Fibroblast of the aortic adventitia (primary cell): ENCODE data around the gene SV2B. TPM values are rescaled to one million over a fixed set of nuclear protein-coding genes. Genes with fewer than 3 reads are reported as not detected.

ENCODE experiments used
- DNase-seq: peaks from one replicate; pipeline ENCODE4 v3.0.0-alpha.2; 2010; ENCODE audit warnings: low read depth
- H3K4me3 ChIP-seq: 2 replicates; pipeline ENCODE4 v1.5.1; 2011; ENCODE audit warnings: low read depth, mild to moderate bottlenecking, control low read depth, low read length, moderate library complexity
- total RNA-seq: library from RNA; depleted of rRNA; stranded (reverse); fragments of >200 nt; gene quantifications from 2 replicates; pipeline ENCODE4 v1.2.3, GENCODE V29; 2012; ENCODE audit warnings: low replicate concordance
- TF ChIP-seq, protein P1 (sequence below): IDR thresholded peaks from 2 replicates; pipeline ENCODE4 v1.5.1; 2011; ENCODE audit warnings: mild to moderate bottlenecking, low read length, control low read depth, inconsistent platforms; ENCODE audit not compliant: insufficient read depth

The SV2B gene
- total RNA-seq, 1 donor: not detected

DNA sequence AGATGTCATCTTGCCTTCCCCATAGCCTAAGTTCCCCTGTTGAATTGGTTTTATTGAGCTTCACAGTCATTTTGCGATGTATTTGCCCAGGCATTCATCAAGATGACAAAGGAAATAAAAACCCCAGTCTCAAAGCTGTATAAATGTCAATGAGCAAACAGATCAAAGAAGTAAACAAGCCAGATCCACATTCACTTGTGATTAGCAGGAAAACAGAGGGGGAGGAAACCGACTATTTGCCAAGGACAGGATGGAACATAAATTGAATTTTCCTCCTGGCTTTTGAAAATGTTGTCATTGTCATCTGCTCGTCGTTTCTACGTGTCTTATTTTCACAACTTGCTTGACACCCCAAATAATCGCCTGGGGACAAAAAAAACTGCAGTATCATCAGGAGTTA is 83.5 kb downstream of the SV2B start:
- no peak overlapping the region for H3K4me3 ChIP-seq
- TF ChIP-seq, protein P1, sequence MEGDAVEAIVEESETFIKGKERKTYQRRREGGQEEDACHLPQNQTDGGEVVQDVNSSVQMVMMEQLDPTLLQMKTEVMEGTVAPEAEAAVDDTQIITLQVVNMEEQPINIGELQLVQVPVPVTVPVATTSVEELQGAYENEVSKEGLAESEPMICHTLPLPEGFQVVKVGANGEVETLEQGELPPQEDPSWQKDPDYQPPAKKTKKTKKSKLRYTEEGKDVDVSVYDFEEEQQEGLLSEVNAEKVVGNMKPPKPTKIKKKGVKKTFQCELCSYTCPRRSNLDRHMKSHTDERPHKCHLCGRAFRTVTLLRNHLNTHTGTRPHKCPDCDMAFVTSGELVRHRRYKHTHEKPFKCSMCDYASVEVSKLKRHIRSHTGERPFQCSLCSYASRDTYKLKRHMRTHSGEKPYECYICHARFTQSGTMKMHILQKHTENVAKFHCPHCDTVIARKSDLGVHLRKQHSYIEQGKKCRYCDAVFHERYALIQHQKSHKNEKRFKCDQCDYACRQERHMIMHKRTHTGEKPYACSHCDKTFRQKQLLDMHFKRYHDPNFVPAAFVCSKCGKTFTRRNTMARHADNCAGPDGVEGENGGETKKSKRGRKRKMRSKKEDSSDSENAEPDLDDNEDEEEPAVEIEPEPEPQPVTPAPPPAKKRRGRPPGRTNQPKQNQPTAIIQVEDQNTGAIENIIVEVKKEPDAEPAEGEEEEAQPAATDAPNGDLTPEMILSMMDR: no peak
- DNase-seq: no peak

GRCh38 chr15:91184441-91184840 is 84.4 kb downstream of the SV2B start:
- DNase-seq: no peak
- no peak overlapping the region for H3K4me3 ChIP-seq
- TF ChIP-seq, protein P1: no peak

DNA sequence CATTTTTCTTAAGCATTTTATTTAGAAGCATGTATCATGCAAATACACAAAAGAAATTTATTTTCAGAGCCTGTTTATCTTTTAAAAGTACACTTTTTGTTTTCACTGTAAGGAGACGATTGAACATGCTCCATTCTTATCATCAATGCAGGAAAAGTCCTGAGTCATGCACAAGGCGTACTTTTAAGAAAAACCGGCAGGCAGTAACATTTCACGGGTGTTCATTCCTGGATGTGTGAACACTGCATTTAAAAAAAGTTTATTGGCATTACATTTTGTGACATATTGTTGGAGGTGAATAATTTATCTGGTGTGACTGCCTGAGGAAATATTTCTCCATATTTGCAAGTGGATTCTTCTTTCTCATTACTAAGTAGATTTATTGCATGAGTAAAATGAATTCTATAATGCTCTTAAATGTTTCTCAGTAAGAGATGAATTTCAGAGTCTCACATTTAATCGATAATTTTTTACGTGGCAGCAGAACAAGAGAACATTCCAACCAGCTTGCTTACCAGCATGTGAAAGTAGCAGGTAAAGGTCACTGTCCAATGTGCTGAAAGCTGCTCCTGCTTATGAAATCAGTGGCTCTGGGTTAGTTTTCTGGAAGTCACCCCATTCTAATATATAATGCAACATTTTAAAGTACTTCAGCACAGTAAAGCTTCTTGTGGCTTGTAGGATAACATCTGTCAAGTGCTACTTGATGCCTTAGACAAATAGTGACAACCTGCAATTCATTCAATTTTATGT is 87.0 kb downstream of the SV2B start:
- peak; percentile 30 for DNase-seq
- H3K4me3 ChIP-seq: no peak overlapping the region
- TF ChIP-seq, protein P1: no peak

DNA sequence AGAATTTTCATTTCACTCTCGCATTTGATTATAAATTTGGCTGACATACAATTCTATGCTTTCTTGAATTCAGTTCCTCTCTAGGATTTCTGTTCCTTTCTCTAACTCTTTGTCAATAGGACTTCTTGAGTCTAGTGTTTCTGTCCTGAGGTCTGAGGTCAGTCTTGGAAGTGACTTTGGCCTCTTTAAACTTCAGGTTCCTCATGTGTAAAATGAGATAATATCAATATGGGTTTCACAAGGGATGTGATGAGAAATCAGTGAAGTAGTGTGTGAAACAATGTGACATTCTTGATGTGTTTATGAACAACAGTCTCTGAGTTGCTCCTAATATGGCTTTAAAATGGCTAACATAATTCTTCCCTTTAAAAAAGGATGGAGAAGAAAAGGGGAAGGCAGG is 92.2 kb downstream of the SV2B start:
- TF ChIP-seq, protein P1: no peak

GRCh38 chr15:91192690-91193377 is 92.8 kb downstream of the SV2B start:
- TF ChIP-seq, protein P1: no peak

More for the DNA sequence above, 92.2 kb downstream of the SV2B start:
- DNase-seq: no peak
- no peak overlapping the region for H3K4me3 ChIP-seq

GRCh38 chr15:91193378-91193720 is 93.3 kb downstream of the SV2B start:
- H3K4me3 ChIP-seq: no peak overlapping the region
- TF ChIP-seq, protein P1: no peak
- DNase-seq: no peak

More at GRCh38 chr15:91192690-91193377, 92.8 kb downstream of the SV2B start:
- no peak overlapping the region for H3K4me3 ChIP-seq
- DNase-seq: no peak
